GM21723 (cell line): Measurements from ENCODE around the gene RNF220.
A peak's percentile ranks its signal among the peaks of the same experiment; 100 is the strongest.
"Not testable (repeated sequence)": the region's sequence is repeated elsewhere in the genome, so short reads cannot be mapped to it uniquely, and the experiment has no call there.

ENCODE experiments used
- ATAC-seq: cut with Tn5 transposase; IDR thresholded peaks from one replicate; pipeline ENCODE4 v1.9.1; 2021; ENCODE audit warnings: mild to moderate bottlenecking, moderate library complexity; ENCODE audit not compliant: unreplicated experiment

RNF220 gene

GRCh38 chr1:44695671-44696070 lies 290.6 kb downstream of the RNF220 start:
- no peak for ATAC-seq

- ATAC-seq = no peak
Measured at GRCh38 chr1:44696101-44696500, 291.0 kb downstream of the RNF220 start.

DNA sequence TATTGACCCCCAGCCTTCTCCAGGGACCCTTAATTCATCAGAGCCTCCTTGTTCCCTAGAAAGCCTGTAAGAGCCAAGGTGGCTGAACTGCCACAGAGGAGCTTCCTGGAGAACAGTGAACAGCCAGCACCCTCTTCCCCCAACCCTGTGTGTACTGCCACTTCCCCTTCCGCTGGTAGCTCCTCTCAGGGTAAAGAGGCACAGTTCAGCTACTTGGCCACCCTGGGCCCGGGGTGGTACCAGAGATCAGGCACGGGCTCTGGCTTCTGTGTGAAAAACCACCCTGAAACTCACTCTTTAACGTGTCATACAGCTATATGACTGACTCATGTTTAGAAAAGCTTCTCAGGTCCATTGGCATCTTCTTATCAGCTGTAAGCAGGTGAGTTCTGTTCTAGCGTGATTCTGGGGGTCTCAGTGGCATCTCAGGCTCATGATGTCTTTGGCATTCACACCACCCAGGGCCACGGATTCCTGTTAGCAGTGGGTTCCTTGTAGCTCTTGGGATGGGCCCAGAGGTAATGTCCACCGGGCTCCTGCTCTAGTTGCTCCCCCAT lies 291.8 kb downstream of the RNF220 start:
- ATAC-seq = peak; percentile 48

DNA sequence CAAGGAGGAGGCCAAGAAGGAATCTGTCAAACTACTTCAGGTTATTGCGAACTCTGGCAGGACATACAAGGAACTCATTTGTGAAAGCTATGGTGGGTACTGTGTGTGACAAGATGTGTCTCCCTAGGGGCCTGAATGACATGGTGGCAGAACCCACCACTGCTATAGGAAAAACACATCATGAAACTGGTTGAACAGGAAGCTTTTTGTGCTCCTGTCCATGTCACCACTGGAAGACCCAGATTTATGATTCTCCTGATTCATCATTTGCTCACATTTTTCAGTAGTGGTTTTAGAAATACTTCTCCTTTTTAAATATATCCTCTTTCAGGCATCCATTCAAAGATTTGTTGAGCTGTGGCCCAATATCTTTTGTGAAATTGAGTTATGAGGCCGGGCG lies 293.1 kb downstream of the RNF220 start:
- ATAC-seq = no peak

GRCh38 chr1:44699375-44699774 lies 294.3 kb downstream of the RNF220 start:
- ATAC-seq = not testable (repeated sequence)

DNA sequence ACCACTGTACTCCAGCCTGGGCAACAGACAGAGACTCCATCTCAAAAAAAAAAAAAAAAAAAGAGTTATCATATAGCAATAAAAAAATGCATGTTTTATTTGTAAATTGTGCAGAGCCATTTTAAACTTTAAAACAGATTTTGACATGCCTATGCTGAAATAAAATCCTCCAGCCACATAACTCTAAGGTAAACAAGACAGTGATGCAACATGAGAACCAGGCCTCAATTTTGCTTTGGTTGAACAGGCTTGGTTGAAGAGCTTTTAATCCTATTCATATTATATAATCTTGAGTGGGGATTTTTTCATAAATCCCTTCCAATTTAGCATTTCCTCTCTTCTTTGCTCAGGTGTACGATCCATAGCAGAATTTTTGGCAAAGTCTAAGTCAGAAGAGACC lies 295.5 kb downstream of the RNF220 start:
- ATAC-seq = no peak

DNA sequence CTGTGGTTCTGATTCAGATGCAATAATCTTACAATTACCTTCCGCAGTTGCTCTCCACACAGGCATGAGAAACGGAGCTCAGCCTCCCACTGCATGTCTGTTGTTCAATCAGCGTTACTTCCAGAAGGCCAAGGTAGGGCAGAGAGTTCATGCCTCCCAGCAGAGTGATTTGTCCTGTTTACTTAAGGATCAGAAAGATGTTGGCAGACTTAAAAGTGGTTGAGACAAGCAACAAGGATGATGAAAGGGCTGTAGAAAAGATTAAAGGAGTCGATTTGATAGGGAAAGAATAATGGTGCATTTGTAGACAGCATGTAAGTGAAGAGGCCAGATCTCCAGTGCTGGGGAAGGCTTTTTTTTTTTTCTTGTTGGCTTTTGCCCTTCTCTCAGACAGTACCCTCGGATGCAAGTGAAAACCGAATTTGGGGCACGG lies 296.1 kb downstream of the RNF220 start:
- ATAC-seq = no peak
